HepG2 (cell line): ENCODE data around the gene PSD4. TPM values are rescaled to one million over a fixed set of nuclear protein-coding genes. Genes with fewer than 3 reads are reported as not detected.

Source experiments
- ATF5 ChIP-seq: sonication (generic); formaldehyde crosslinking; IDR thresholded peaks from 2 replicates; pipeline ENCODE4 v1.4.0; 2020; ENCODE audit warnings: mild to moderate bottlenecking, low read depth, missing genetic modification reagents
- BRD4 ChIP-seq: sonication (generic); formaldehyde crosslinking; IDR thresholded peaks from 2 replicates; pipeline ENCODE4 v1.4.0; 2020; ENCODE audit warnings: missing genetic modification reagents
- IKZF4 ChIP-seq: sonication (generic); formaldehyde crosslinking; IDR thresholded peaks from 2 replicates; pipeline ENCODE4 v1.5.1; 2020; ENCODE audit warnings: borderline replicate concordance, mild to moderate bottlenecking, low read depth, missing genetic modification reagents; ENCODE audit errors: not compliant biosample characterization
- KDM3A ChIP-seq: IDR thresholded peaks from 2 replicates; pipeline ENCODE4 v1.6.1; 2018; ENCODE audit warnings: low read depth, missing compliant biosample characterization
- KLF16 ChIP-seq, 2 experiments: sonication (generic) in 1 of 2; formaldehyde crosslinking in 1 of 2; IDR thresholded peaks; 2 replicates each; pipeline versions ENCODE4 v1.6.1 to v1.8.0; 2016 to 2023; ENCODE audit warnings: missing genetic modification reagents in 2 of 2, missing compliant biosample characterization in 1 of 2
- KMT2B ChIP-seq: IDR thresholded peaks from 2 replicates; pipeline ENCODE4 v1.6.1; 2016; ENCODE audit warnings: missing genetic modification reagents, missing compliant biosample characterization
- MIER3 ChIP-seq: IDR thresholded peaks from 2 replicates; pipeline ENCODE4 v1.6.1; 2016; ENCODE audit warnings: missing compliant biosample characterization, borderline replicate concordance
- MXD4 ChIP-seq: IDR thresholded peaks from 2 replicates; pipeline ENCODE4 v1.6.1; 2016; ENCODE audit warnings: mild to moderate bottlenecking, missing biosample characterization, missing genetic modification reagents
- NKX3-1 ChIP-seq: sonication (generic); formaldehyde crosslinking; IDR thresholded peaks from 2 replicates; pipeline ENCODE4 v1.5.0; 2020; ENCODE audit warnings: missing genetic modification reagents
- NRL ChIP-seq: sonication (generic); formaldehyde crosslinking; IDR thresholded peaks from 2 replicates; pipeline ENCODE4 v1.5.0; 2020; ENCODE audit warnings: missing genetic modification reagents, mild to moderate bottlenecking, moderate library complexity, borderline replicate concordance
- PHF21A ChIP-seq: sonication (generic); formaldehyde crosslinking; IDR thresholded peaks from 2 replicates; pipeline ENCODE4 v1.5.0; 2020; ENCODE audit warnings: mild to moderate bottlenecking, missing genetic modification reagents
- PRMT3 ChIP-seq: sonication (generic); formaldehyde crosslinking; IDR thresholded peaks from 2 replicates; pipeline ENCODE4 v1.8.1; 2022; ENCODE audit warnings: low read depth, mild to moderate bottlenecking, moderate library complexity, missing genetic modification reagents, borderline replicate concordance
- TP53 ChIP-seq: sonication (generic); formaldehyde crosslinking; conservative IDR thresholded peaks from 2 replicates; pipeline ENCODE4 v1.4.0; 2020; ENCODE audit warnings: missing genetic modification reagents
- XBP1 ChIP-seq: sonication (generic); formaldehyde crosslinking; IDR thresholded peaks from 2 replicates; pipeline ENCODE4 v1.5.0; 2020; ENCODE audit warnings: missing genetic modification reagents
- YY1 ChIP-seq: IDR thresholded peaks from 2 replicates; pipeline ENCODE4 v1.6.1; 2011; ENCODE audit warnings: low read length, low read depth, moderate library complexity, mild to moderate bottlenecking; ENCODE audit not compliant: insufficient read depth, insufficient replicate concordance
- ZBTB26 ChIP-seq: IDR thresholded peaks from 2 replicates; pipeline ENCODE4 v1.6.1; 2016; ENCODE audit warnings: missing compliant biosample characterization, missing genetic modification reagents, borderline replicate concordance
- ZBTB33 ChIP-seq: sonication (generic); formaldehyde crosslinking; IDR thresholded peaks from 2 replicates; pipeline ENCODE4 v1.4.0; 2020; ENCODE audit warnings: missing genetic modification reagents
- ZEB1 ChIP-seq: IDR thresholded peaks from 2 replicates; pipeline ENCODE4 v1.6.1; 2012; ENCODE audit warnings: mild to moderate bottlenecking, low read depth, inconsistent platforms; ENCODE audit not compliant: insufficient replicate concordance
- ZNF280B ChIP-seq: sonication (generic); formaldehyde crosslinking; IDR thresholded peaks from 2 replicates; pipeline ENCODE4 v1.5.0; 2020; ENCODE audit warnings: missing genetic modification reagents, mild to moderate bottlenecking, borderline replicate concordance
- ZNF616 ChIP-seq: sonication (generic); formaldehyde crosslinking; IDR thresholded peaks from 2 replicates; pipeline ENCODE4 v1.5.0; 2020; ENCODE audit warnings: low read depth, mild to moderate bottlenecking, missing genetic modification reagents
- ZNF775 ChIP-seq: sonication (generic); formaldehyde crosslinking; IDR thresholded peaks from 2 replicates; pipeline ENCODE4 v1.4.0; 2020; ENCODE audit warnings: missing genetic modification reagents, mild to moderate bottlenecking, moderate library complexity, borderline replicate concordance
- ZNF777 ChIP-seq: sonication (generic); formaldehyde crosslinking; IDR thresholded peaks from 2 replicates; pipeline ENCODE4 v1.4.0; 2020; ENCODE audit warnings: missing genetic modification reagents
- polyA plus RNA-seq, 8 experiments: library from polyadenylated mRNA; depleted of rRNA in 3 of 8; stranded (reverse) in 7 of 8; unstranded in 1 of 8; fragments of >200 nt; fragmentation: Illumina TruSeq in 4 of 8; extraction: Trizol in 4 of 8; gene quantifications; 2 replicates each; pipeline versions ENCODE4 v1.2.1 to v1.2.3, GENCODE V29; 2011 to 2016; ENCODE audit warnings: low read depth in 4 of 8, missing spikeins in 1 of 8, mixed read lengths in 1 of 8; ENCODE audit not compliant: insufficient read depth in 1 of 8
- total RNA-seq, 5 experiments: library from RNA; depleted of rRNA; stranded (reverse); fragments of >200 nt; fragmentation: Illumina TruSeq; extraction: Trizol; gene quantifications; 2 replicates each; pipeline ENCODE4 v1.2.3, GENCODE V29; 2016; ENCODE audit warnings: low read depth in 1 of 5
- TF ChIP-seq, protein P1 (sequence below): IDR thresholded peaks from 2 replicates; pipeline ENCODE4 v1.6.1; 2016; ENCODE audit warnings: low read depth

The PSD4 gene
- total and polyA plus RNA-seq, 2 of the 13 experiments (the other 11 are each of a cell fraction or from before 2014, with no cell fraction given) = 5.8 to 9.4 TPM

- TF ChIP-seq NRL (CRISPR knock-in tag) (no peak), PHF21A (CRISPR knock-in tag) (no peak), IKZF4 (CRISPR knock-in tag) (no peak), ZBTB26 (CRISPR knock-in tag) (no peak), ZNF777 (CRISPR knock-in tag) (no peak), TP53 (no peak), NKX3-1 (CRISPR knock-in tag) (no peak), ZNF280B (CRISPR knock-in tag) (no peak), BRD4 (CRISPR knock-in tag) (no peak), PRMT3 (CRISPR knock-in tag) (no peak), KDM3A (CRISPR knock-in tag) (no peak; the same call in 1 of the 2 replicates), KMT2B (no peak), ZNF775 (no peak), ATF5 (CRISPR knock-in tag) (no peak), XBP1 (CRISPR knock-in tag) (no peak), MIER3 (CRISPR knock-in tag) (no peak), ZNF616 (no peak), MXD4 (no peak), ZEB1 (no peak), KLF16 (CRISPR knock-in tag; IDR thresholded peaks at IDR 0.05) (no peak), YY1 (no peak), ZBTB33 (CRISPR knock-in tag) (no peak)
- TF ChIP-seq, protein P1, sequence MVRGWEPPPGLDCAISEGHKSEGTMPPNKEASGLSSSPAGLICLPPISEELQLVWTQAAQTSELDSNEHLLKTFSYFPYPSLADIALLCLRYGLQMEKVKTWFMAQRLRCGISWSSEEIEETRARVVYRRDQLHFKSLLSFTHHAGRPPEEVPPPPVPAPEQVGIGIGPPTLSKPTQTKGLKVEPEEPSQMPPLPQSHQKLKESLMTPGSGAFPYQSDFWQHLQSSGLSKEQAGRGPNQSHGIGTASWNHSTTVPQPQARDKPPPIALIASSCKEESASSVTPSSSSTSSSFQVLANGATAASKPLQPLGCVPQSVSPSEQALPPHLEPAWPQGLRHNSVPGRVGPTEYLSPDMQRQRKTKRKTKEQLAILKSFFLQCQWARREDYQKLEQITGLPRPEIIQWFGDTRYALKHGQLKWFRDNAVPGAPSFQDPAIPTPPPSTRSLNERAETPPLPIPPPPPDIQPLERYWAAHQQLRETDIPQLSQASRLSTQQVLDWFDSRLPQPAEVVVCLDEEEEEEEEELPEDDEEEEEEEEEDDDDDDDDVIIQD (CRISPR knock-in tag) = no peak
Measured at GRCh38 chr2:113173542-113174375, at the start of gene PSD4 (continued).
